Endothelial cell of umbilical vein (primary cell): ENCODE results near the gene SAT2.

Experiments used
- CTCF ChIP-seq, 2 donors: IDR thresholded peaks; 1 replicate in 1 of 2; 2 replicates in 1 of 2; pipeline ENCODE4 v1.5.1; 2011; ENCODE audit warnings: low read length in 2 of 2, mild to moderate bottlenecking in 2 of 2, moderate library complexity in 2 of 2, control low read depth in 1 of 2, inconsistent platforms in 1 of 2, low read depth in 1 of 2; ENCODE audit not compliant: insufficient read depth in 1 of 2; ENCODE audit errors: extremely low read depth in 1 of 2
- EZH2 ChIP-seq: IDR thresholded peaks from 2 replicates; pipeline ENCODE4 v1.6.1; 2012; ENCODE audit warnings: borderline replicate concordance, low read depth, mild to moderate bottlenecking, moderate library complexity, low read length, inconsistent platforms; ENCODE audit not compliant: severe bottlenecking
- FOS ChIP-seq: IDR thresholded peaks from 2 replicates; pipeline ENCODE4 v1.6.1; 2011; ENCODE audit warnings: mild to moderate bottlenecking, low read length, moderate library complexity, borderline replicate concordance; ENCODE audit not compliant: insufficient read depth
- JUN ChIP-seq: IDR thresholded peaks from 2 replicates; pipeline ENCODE4 v1.6.1; 2011; ENCODE audit warnings: borderline replicate concordance, low read depth; ENCODE audit not compliant: insufficient read length, insufficient read depth
- MAX ChIP-seq: IDR thresholded peaks from 2 replicates; pipeline ENCODE4 v1.6.1; 2011; ENCODE audit not compliant: insufficient read depth, insufficient read length
- POLR2A ChIP-seq: IDR thresholded peaks from 2 replicates; pipeline ENCODE4 v1.6.1; 2012; ENCODE audit warnings: low read depth, mild to moderate bottlenecking, control low read depth, low read length
- POLR2AphosphoS5 ChIP-seq: IDR thresholded peaks from 2 replicates; pipeline ENCODE4 v1.6.1; 2012; ENCODE audit warnings: low read depth, mild to moderate bottlenecking, control low read depth, low read length, moderate library complexity; ENCODE audit not compliant: insufficient read depth

GRCh38 chr17:7580604-7581575 lies 46.7 kb downstream of the SAT2 start:
- TF ChIP-seq POLR2A (no peak), CTCF (IDR thresholded peaks at IDR 0.05; ENCODE audit: extremely low read depth in 1 of 2, insufficient read depth in 1 of 2, low read depth in 1 of 2, low read length in 2 of 2) (no peak), POLR2AphosphoS5 (no peak), JUN (no peak), MAX (no peak), EZH2 (no peak), FOS (no peak)
